ENCODE measurements around the gene MEGF10.
"Not testable (repeated sequence)": the region's sequence is repeated elsewhere in the genome, so short reads cannot be mapped to it uniquely, and the experiment has no call there.

The MEGF10 gene

DNA sequence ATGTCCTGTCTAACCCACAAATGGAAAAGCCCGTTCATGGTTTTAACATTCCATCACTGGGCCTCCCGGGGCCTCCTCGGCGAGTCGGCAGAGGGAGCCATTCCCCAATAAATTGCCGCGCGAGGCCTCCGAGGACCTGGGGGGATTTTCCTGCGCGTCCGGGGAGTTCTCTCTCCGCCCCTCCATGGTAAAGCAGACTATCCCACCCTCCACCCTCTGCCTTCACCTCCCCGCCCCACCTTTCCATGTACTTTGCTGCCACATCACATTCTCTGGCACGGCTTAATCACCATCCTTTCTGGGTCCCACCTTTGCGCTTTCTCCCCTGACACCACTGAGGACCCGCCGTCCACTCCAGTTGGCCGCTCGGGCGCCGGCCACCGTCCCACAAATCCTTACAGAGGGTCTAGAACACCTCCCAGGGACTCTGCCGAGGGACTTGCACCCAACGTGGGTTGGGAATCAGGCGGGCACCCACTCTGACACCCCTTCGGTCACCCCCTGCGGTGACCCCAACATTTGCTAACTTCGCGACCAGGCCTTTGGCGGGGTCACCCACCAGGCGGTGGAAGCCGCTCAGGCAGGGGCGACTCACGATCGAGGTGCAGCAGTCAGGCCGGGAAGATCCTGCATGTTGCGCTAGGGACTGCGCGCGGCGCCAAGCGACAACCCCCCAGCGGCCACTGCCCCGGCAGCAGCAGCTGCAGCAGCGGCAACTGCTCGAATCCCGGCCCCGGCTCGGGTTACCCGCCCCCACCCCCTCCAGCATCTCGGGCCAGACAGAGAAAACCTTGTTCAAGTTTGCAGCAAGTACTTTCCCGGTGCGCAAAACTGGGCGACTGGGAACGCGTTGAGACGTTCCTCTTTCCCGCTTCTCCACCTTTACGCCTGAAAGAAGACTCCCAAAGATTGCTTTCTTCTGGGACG, at the start of gene MEGF10:
TSS of gene MEGF10 (plus strand) at position 778 of the 927 bp plus-strand sequence. CDS start 40,513 bp downstream, outside the sequence.
- no peak for DNase-seq (ENCODE audit: low read depth in 2 of 2)

DNA sequence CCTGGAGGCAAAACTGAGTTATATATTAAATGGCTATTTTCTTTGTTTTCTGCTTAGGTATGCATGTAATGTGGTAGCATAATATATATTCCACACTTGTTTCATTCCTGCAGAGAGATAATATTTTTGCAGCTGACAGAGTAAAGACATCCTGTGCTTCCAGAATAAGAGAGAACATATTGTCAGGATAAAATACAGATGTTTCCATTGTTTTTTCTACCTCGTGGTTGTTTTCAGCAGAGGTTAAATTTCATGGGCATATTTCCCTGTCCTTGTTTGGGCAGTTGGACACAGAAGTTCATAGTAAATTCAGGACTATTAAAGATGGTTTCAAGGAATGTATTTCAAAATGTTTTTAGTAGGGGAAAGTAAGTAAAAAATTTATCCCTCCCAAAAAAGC, 47.6 kb upstream of the MEGF10 start:
- DNase-seq (ENCODE audit: low read depth in 2 of 2) = no peak

DNA sequence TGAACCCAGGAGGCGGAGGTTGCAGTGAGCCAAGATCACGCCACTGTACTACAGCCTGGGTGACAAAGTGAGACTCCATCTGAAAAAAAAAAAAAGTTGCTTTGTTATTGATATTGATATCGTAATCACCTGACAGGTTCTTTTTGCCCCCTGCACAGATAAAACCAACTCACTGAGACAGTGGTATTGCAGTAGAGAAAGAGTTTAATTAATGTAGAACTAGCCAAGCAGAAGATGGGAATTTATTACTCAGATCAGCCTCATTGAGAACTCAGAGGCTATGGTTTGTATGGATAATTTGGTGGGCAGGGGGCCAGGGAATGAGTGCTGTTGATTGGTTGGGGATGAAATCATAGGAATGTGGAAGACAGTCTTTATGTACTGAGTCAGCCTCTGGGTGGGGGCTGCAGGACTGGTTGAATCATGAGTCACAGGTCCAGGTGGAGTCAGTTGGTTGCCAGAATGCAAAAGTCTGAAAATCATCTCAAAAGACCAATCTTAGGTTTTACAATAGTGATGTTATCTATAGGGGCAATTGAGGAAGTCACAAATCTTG, 35.8 kb upstream of the MEGF10 start:
- no peak for DNase-seq (ENCODE audit: low read depth in 2 of 2)

DNA sequence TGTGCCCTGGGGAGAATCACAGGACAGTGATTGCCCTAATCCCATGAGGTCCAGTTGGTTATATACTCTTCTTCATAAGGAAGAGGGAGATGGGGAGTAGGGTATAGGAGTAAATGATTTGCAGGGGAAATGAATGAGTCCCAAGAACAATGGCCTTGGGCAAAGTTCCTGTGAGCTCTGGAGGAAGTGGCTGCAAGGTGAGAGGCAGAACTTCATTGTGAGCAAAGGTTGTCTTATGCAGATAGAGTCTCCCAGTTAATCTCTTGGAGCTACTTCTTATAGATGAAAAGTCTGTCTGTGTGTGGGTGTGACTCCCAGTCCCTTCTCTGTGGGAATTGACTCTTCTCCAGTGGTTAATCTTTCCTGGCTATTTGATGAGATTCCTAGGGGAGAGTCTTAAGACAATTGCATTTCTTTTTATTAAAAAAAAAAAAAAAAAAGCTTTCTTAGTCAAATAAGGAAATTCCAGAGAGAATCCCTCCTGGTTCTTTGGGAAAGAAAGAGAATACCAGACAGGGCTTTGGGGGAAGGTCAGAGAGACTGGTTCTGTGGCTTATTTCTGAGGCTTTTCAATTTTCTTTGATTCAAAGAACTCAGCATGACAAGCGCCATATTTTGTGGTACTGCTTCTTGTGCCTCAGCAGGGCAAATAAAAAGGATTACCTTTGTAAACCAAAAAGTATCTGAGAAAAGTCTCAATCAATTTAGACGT, 33.6 kb upstream of the MEGF10 start:
- DNase-seq (ENCODE audit: low read depth in 2 of 2) = no peak

DNA sequence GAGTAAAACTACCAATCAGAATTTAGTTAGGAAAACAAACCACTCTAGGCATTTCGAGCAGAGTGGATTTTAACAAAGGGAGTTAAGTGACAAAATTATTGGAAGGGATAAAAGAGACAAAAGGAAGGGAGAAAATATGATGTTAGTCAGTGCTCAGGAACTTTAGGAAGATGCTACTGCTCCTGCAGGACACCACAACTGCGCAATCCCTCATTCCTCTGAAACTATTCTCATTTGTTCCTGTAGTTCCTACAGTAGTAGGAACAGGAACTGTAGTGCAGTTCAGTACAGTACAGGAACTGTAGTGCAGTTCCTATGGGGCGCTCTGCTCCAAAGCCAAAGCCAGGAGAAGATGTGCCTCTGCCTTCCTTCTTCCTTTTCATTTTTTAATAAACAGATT, 29.9 kb upstream of the MEGF10 start:
- no peak for DNase-seq (ENCODE audit: low read depth in 2 of 2)

DNA sequence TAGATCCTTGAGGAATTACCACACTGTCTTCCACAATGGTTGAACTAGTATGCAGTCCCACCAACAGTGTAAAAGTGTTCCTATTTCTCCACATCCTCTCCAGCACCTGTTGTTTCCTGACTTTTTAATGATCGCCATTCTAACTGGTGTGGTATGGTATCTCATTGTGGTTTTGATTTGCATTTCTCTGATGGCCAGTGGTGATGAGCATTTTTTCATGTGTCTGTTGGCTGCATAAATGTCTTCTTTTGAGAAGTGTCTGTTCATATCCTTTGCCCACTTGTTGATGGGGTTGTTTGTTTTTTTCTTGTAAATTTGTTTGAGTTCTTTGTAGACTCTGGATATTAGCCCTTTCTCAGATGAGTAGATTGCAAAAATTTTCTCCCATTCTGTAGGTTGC, 25.1 kb upstream of the MEGF10 start:
- DNase-seq (ENCODE audit: low read depth in 2 of 2) = not testable (repeated sequence)

DNA sequence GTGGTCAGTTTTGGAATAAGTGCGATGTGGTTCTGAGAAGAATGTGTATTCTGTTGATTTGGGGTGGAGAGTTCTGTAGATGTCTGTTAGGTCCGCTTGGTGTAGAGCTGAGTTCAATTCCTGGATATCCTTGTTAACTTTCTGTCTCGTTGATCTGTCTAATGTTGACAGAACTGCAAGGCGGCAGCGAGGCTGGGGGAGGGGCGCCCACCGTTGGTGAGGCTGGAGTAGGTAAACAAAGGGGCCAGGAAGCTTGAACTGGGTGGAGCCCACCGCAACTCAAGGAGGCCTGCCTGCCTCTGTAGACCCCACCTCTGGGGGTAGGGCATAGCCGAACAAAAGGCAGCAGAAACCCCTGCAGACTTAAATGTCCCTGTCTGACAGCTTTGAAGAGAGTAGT, 22.3 kb upstream of the MEGF10 start:
- DNase-seq (ENCODE audit: low read depth in 2 of 2) = not testable (repeated sequence)

DNA sequence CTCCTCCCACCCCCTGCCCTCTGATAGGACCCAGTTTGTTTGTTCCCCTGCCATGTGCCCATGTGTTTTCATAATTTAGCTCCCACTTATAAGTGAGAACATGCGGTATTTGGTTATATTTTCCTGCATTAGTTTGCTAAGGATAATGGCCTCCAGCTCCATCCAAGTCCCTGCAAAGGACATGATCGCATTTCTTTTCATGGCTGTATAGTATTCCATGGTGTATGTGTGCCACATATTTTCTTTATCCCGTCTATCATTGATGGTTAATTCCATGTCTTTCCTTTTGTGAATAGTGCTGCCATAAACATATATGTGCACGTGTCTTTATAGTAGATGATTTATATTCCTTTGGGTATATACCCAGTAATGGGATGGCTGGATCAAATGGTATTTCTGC, 19.9 kb upstream of the MEGF10 start:
- not testable (repeated sequence) for DNase-seq (ENCODE audit: low read depth in 2 of 2)

DNA sequence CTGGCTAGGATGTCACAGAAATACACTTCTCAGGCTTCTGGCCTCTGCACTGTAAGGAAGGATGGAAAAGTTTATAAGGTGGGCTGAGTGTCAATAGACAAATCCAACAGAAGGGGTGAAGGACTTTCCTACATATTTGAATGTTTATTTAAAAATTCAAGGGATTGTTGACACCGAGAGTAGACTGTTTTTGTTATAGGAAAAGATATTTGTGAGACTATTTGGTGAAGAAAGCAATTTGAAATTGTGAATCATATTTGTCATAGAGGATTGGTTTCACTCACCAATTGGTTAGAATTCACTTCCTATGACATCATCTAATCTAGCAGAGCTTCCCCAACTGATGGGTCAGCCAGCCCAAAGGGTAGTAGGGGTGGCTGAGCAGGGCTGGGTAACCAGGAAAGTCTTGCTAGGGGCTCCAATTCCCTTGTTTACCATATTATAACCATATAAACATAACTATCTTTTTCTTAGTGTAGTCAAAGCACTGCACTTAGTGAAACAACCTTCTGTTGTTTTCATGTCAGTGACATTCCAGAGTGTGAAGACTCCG, 14.9 kb upstream of the MEGF10 start:
- DNase-seq (ENCODE audit: low read depth in 2 of 2) = no peak

DNA sequence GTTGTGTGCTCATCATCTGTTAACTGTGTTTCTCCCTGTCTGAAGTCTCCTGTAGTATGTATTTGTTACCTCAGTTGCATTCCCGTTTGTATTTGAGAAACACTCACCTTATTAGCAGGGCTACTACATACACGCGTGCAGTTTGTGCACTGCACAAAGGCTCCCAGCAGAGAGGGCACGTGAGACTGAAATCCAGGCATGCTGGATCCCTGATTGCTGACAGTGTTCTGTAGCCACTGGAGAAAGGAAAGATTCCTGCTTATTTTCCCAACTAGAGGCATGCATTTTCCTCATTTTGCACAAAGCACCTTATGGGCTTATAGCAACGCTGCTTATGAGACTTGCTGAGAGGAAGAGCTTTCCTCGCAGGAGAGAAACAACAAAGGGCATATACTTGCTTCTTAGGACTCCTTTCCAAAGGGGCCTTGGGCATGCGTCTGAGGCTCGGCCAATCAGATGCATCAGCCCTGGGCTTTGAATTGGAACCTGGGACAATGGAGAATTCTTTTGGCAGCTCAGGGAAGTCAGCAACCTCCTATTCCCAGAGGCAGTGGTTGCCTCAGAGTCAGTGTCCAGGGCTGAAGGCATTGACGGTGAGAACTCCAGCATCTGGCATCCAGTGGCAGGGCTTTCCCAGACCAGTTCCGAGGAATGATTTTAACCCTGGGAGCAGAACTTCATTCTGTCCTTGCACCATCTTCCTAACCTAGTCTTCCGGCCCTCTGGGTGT, 9.9 kb upstream of the MEGF10 start:
- DNase-seq (ENCODE audit: low read depth in 2 of 2) = no peak

DNA sequence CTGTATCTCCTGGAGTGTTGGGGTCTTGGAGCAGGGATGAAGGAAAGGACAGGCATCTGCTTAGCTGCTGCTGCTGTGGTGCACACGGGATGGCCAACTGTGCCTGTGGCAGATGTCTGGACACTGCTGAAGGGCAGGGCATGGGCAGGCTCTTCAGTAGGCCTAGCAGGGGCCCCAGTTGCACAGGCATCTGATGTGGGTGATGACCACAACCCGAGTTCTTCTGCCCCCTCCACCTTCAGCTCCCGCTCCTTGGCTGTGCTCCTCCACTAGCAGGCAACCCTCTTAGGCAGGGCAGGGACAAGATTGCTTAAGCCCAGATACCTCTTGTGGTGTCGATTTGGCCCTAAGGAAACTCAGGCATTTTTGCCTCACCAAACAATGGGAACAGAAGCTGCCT, 9.0 kb upstream of the MEGF10 start:
- DNase-seq (ENCODE audit: low read depth in 2 of 2) = no peak

DNA sequence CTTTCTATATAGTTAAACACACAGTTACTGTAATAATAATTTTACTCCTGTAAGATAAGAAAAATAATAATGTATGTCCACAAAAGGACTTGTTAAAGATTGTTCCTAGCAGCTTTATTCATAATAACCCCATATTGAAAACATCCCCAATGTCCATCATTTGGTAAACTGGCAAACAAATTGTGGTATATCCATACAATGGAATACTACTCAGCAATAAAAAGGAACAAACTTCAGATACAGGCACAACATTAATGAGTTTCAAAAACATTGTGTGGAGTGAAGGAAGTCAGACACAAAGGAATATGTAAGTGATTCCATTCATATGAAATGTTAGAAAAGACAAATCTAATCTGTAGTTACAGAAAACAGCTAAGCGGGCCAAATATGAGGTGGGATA, 1.9 kb upstream of the MEGF10 start:
- DNase-seq (ENCODE audit: low read depth in 2 of 2) = no peak

DNA sequence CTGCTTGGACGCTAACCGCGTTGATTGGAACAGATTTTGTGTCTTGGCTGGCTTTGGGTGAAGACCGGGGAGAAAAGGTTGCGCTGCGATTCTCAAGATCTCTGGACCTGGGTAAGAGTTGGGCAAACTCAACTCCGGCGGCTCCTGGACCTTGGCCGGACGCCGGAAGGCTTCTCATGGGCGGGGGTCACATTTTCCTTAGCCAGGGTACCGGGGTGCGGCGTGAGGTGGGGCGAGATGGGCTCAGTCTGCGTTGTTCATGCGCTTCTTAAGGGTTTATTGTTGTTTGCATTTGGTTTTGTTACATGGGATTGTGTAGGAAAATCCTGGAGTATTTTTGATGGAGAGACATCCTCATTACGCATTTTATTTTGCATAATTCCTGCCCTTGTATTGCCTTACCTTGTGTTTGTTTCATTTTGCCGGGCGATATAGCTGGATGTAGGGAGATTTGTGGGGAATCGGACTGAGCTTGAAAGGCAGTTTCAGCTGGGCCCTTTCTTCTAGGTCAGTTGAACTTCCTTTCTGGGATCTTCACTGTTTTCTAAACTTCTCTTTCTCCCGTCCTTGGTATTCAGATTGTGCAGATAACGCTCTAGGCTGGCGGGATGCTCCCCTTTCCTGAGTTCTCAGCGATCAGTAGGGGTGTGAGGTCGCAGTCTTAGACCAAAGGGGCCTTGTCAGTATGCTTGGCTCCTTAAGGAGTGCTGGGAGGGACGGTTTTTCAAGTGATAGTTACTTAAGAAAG, 524 bp downstream of the MEGF10 start:
- DNase-seq (ENCODE audit: low read depth in 2 of 2) = no peak

DNA sequence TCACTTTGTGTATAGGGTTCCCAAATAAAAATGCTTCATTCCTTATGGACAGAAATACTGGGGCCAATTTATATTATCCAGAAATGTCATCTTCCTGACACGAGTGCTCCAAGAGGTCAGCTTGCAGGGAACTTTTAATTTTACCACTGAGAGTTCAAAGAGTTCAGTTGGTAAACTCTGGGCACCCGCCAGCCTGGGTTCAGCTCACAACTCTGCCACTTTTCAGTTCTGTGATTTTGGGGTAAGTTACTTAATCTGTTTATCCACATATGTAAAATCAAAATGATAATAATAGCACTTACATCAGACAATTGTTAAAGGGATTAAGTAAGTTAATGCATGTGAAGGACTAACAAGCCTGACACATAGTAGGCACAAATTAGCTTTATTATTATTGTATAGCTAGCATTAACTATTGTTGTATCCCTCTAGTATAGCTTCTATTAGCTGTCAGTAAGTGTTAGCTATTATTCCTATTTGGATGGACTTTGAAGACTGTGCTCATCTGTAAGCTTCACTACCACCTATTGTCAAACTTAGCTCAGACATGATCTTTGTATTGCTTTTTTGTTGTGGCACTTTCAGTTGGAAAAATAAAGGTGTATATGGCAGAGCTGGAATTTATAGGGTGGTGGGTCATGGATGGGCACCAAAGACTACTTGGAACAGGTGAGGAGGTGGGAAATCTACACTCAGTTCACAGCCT, 1.6 kb downstream of the MEGF10 start:
- DNase-seq (ENCODE audit: low read depth in 2 of 2) = no peak

DNA sequence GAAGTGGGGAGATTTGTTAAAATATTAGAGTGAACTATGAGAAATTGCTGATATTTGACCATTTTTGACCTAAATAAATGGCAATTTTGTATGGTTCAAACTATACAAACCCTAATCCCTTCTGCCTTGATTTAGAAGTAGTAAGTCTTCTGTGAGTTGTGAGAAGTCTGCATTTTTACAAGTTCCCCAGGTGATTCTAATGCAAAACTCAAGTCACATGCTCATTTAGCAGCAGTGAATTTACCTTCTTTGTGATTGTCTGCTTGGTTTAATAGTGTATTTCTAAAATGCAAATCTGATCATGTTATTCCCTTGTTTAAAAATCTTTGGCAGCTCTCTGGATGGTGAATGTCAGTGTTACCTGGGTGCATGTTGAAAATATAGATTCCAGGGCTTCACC, 2.8 kb downstream of the MEGF10 start:
- no peak for DNase-seq (ENCODE audit: low read depth in 2 of 2)

DNA sequence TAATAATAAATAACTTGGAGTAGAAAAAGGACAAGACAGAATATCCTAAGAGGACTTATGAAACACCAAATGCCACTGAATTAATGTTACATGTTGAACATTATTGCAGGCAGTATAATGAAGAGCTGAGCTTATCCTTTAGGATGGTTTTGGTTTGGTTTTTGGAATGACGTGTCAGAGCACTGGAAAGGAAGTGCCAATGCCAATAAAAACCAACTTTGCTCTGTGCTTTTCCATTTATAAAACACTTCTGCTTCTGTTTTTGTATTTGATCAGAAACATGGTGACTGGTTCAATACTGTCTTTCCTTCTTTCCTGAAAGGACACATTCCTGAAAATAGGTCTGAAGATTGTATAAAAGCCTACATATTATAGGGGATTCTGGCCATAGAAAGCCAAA, 4.2 kb downstream of the MEGF10 start:
- no peak for DNase-seq (ENCODE audit: low read depth in 2 of 2)

DNA sequence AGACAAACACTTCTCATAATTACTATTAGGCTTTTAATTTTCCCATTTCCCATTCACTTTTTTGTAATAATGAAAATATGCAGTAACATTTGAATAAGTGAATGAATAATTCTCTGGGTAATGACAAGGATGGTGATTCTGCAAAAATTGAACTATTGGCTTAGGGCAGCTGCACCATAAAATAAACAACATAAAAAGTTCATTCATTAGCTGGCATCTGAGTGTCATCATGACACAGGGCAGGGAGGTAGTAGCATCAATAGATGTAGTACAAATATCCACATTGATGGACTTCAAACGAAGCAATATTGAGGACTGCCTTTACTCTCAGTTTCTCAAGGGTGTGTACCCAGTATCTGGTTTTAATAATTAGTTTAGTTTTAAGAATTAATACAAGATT, 4.9 kb downstream of the MEGF10 start:
- DNase-seq (ENCODE audit: low read depth in 2 of 2) = no peak

DNA sequence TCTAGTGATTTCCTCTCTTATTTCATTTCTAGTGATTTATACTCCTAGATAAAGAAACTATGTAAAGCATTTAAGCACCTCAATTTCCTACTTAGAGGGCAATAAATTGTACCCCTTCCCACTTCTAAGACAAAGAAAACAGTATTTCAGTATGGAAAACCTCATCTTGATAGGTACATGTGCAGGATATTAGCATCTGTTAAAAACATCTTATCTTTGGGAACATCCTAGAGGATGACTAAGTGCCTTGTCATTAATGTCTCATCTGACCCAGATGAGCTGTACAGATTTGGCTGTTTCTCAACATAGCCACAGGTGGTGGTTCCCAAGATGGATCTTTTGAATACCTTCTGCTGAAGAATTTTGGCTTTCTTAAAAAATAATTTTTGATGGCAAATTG, 5.7 kb downstream of the MEGF10 start:
- no peak for DNase-seq (ENCODE audit: low read depth in 2 of 2)

DNA sequence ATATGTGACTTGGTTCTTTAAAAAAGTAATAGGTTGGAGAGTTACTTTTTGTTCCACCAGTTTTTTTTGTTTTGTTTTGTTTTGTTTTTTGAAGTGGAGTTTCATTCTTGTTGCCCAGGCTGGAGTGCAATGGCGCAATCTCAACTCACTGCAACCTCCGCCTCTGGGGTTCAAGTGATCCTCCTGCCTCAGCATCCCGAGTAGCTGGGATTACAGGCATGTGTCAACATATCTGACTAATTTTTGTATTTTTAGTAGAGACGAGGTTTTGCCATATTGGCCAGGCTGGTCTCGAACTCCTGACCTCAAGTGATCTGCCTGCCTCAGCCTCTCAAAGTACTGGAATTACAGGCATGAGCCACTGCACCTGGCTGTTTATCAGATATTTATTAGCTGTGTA, 6.3 kb downstream of the MEGF10 start:
- not testable (repeated sequence) for DNase-seq (ENCODE audit: low read depth in 2 of 2)

DNA sequence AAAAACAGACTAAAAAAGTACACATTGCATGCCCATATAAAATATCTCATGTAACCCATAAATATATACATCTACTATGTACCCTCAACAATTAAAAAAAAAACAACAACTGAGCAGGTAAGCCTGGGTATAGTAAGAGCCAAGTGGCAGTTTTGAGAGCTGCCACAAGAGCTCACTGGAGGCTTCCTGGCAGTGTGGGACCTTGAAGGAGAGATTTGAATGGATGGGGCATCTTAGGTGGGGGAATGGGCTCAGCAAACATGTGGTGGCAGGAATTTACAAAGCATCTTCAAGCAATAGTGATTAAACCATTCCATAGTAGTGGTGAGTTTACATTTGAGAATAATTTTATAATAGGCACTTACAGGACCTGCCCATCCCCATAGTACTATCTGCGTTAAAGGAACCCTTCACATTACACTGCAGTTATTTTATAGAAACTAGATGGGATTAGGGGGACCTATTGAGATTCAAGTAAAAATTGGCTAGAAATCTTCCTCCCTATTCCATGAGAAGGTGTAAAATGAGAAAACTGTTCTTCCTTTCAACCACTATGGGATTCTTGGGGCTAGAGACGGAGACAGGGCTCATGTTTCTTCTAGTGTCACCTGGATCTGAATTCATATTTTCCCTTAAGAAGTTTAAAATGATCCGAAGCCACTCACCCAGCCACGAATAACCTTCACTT, 6.9 kb downstream of the MEGF10 start:
- no peak for DNase-seq (ENCODE audit: low read depth in 2 of 2)
